NCI-H526 (cell line): ENCODE results near the gene PJA2.
"Not testable (repeated sequence)": the region's sequence is repeated elsewhere in the genome, so short reads cannot be mapped to it uniquely, and the experiment has no call there.

Source experiments
- DNase-seq, 2 experiments: peaks; one replicate each; lab custom pipeline; 2025; lab: John Stamatoyannopoulos, UW

Gene PJA2

DNA sequence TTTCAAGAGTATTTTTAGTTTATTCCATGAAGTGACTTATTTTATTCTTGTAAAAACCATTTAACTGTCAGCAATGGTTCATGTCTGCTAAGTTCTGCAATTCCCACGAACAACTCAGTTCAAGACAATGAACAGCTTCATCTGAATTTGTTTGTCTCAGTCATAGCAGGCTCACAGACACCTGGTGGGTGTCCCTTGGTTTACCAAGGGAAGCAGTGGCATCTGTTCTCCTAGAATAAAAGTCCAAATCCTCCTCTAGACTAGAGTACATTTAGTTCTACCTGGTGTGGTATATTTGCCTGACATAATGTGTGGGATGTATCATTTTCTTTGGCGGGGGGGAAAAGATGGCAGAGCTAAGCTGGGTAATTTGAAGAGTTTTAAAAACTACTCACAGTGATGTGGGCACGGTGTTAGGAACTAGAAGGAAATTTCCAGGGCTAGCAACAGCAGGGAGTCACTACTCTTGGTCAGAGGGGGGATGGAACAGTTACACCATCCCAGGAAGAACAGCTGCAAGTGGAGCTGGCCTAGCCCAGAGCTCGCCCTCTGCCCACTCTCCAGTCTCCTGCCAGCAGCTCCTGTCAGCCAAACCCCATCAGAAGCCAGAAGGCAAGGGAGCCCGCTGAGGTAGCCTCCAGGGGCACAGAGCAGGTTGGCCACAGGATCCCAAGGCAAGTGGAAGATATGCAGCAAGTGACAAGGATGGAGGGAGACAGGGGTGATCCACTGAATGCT is 100.3 kb downstream of the PJA2 start:
- DNase-seq, result no peak

DNA sequence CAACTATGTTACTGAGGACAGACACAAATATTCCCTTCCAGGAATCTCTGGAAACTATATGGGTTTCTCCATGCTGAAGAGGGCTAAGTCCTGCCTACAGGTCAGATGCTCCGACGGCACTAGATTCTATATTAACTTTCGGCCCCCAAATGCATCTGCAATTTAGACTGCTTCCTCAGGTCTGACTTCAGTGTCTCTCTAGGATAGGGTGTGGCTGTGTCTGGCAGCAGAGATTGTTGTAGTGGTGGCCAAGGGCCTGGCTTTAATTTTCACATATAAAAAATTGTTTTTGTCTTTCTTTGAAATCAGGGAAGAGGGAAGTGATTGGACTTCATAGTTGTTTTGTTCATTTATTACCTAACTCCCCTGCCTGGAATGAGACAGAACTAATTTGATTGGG is 101.8 kb downstream of the PJA2 start:
- no peak for DNase-seq

DNA sequence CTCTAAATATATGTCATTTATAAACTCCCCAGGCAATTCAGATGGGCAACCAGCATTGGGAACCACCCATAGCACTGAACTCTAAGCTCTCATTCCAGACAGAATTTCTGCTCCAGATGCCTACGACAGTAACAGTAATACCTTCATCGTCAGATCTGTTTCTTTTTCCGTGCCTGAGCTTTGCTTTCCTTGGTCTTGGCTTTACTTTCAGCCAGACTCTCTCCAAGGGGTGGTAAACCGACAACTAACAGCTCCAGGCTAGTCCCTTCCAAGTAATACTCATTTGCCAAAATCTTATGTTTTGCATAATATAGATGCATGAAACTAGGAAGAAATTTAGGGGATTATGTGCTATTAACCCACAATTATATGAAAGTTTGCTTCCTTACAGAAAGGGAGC is 102.3 kb downstream of the PJA2 start:
- DNase-seq, result no peak

DNA sequence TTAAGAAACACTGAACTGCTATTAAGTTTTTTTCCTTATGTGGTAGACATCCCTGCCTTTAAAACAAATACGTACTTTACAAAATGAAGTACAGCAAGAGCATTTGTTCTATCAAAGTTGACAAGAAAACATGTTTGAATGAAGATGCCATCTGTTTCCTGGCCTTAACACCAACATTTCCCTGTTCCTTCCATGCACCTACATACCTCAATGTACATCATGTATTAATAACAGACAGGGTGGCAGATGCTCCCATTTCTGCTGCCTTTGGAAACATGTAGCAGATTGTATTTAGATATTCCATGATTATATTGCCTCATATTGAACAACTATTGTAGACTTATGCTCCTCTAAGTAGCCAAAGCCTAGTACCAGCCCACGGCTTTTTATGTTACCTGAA is 104.4 kb downstream of the PJA2 start:
- DNase-seq, result no peak

DNA sequence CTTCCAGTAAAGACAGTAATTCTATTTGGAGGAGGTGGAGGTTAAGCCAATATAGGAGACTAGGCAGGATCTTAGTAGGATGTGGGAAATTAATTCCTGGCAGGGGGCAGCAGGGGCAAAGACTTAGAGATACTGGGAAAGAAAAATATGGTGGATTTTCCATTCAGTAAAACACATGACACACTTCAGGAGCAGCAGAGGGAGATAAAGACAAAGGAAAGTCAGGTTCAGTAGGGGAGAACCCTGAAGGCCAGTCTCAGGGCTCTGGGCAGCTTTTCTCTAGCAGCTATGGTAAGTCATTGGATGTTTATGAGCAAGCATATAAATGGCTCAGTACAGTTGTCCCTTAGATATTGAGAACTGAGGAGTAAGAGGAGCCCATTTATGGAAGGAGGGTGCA is 105.5 kb downstream of the PJA2 start:
- no peak for DNase-seq

DNA sequence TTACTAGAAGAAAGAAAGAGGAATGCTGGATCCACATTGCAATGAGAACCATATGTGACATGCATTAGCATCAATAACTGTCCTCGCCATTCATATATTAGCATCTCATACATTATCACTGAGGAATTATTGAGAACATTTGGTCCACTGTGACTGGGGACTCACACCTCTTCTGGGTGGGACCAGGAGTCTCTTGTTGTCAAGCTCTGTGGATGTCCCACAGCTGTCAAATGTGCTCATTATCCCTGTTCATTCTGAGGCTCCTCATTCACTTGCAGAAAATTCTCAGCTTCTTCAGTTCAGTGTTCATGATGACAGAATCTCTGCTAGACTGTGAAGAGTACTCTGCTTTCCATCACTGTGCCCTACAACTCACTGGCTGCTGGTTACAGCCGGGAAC is 109.4 kb downstream of the PJA2 start:
- DNase-seq, result no peak

DNA sequence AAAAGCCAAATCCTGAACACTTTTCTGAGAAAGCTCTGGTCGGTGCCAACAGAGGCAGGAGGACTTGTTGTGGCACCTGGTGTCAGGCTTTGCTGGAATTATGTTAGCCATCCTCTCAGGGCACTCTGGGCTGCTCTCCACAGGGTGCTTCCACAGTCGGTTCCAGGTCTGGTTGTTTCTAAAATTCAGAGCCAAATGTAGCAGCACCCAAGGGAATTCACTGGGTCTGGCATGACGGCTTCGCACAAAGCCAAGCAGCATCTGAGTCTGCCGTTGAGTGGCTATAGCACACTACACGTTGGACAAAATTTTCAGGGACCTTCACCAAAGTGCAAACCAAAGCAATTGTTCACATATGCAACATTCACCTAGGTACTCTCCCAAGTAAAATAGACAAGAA is 110.2 kb downstream of the PJA2 start:
- DNase-seq, result no peak

DNA sequence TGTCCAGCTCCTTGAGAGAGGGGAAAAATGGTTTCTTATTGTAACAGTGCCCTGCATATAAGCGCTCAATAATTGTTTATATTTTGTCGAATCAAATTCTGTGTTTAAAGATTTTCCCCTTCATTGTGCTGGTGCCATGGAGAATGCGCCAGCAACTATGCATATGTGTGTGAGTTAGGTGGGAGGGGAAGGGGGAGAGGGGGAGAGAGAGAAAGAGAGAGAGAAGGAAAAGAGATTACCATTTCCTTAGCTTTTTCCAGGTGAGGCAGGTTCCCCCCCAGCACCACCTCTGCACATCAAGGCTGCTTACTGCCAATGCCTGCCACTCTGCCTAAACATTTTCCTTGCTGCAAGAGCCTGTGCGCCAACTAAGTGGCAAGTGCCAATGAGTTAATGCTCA is 111.0 kb downstream of the PJA2 start:
- DNase-seq, result no peak

DNA sequence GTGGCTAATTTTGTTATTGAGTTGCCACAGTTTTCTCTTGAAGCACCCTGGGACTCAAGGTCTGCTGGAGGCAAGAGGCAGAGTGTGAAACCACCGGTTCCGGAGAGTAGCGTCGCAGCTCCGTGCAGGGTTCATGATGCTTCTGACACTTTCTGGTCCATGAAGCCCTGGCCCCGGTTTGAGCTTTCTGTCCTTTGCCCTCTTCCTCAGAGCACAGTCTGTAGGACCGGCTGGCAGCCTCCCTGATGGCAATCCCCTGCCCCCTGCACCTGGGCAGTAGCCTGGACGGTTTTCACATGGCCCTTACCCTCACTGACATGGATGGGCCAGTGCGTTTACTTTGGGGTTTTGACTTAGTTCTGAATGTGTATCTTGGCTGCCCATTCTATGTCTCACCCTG is 111.9 kb downstream of the PJA2 start:
- no peak for DNase-seq

DNA sequence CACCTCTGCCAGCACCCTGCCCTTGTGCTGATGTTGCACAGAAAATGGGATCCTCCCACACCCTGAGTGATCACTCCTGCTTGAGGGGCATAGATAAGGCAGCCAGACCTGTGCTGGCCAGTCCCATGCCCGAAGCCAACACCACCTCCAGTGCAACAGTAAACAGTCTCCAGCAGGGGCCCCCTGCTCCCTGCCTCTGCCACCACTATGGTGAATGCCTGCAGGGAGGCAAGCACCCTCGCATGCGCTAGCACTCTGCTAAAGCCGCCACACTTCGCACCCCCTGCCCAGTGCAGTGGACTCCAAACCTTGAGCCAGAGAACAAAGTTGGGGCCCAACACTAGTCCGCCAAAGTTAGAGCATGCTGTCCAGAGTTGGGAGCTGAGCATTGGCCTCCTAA is 118.7 kb downstream of the PJA2 start:
- DNase-seq, result no peak

DNA sequence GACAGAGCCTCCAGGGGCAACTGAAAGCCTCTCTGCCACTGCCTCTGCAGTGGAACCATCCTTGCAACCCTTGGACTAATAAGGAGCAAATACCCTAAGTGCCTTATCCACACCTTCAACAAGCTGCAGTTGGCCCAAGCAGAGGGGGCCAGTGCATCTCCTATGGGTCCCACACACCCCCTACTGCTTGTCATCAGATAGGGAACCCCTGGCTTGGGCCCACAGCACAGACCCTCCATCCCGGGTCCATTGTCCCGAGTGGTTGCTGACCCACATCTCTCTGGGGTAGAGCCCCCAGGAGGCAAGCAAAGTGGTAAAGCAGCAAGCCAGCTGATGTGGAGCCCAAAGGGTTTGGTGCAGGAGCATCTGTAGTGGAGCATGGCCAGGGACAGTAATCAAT is 119.5 kb downstream of the PJA2 start:
- no peak for DNase-seq

DNA sequence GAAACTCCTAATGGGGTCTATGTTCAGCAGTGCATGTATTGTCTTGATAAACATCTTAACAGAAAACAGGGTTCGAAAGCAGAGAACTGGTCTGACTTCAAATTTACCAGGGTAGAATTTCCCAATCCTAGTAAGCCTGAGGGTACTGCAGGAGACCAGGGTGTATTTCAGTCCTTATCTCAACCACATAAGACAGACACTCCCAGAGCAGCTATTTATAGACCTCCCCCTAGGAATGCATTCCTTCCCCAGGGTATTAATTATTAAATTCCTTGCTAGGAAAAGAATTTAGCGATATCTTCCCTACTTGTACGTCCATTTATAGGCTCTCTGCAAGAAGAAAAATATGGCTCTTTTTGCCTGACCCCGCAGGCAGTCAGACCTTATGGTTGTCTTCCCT is 123.1 kb downstream of the PJA2 start:
- DNase-seq, result not testable (repeated sequence)
